HFFc6 (cell line): ENCODE data around the gene CABLES1. TPM values are rescaled to one million over a fixed set of nuclear protein-coding genes. Genes with fewer than 3 reads are reported as not detected.

Experiments
- DNase-seq: peaks from one replicate; pipeline ENCODE4 v3.0.0-alpha.2; 2018
- H3K27ac Mint-ChIP-seq: 2 replicates; pipeline ENCODE4 v1.8.0; 2020; ENCODE audit warnings: mild to moderate bottlenecking, mixed read lengths
- H3K27me3 Mint-ChIP-seq: 2 replicates; pipeline ENCODE4 v1.8.0; 2021; ENCODE audit warnings: mild to moderate bottlenecking, moderate library complexity, mixed read lengths; ENCODE audit not compliant: insufficient read depth
- H3K36me3 Mint-ChIP-seq: 2 replicates; pipeline ENCODE4 v1.8.0; 2021; ENCODE audit warnings: low read depth, mixed read lengths
- H3K4me1 Mint-ChIP-seq: 2 replicates; pipeline ENCODE4 v1.8.0; 2020; ENCODE audit warnings: low read depth, mixed read lengths
- H3K4me3 Mint-ChIP-seq: 2 replicates; pipeline ENCODE4 v1.8.0; 2020; ENCODE audit warnings: mild to moderate bottlenecking, moderate library complexity, mixed read lengths
- H3K9me3 Mint-ChIP-seq: 2 replicates; pipeline ENCODE4 v1.8.0; 2020; ENCODE audit warnings: mild to moderate bottlenecking, mixed read lengths
- CTCF ChIP-seq: fragments of 200-600 bp; sonication (generic); IDR thresholded peaks from 2 replicates; pipeline ENCODE4 v1.5.0; 2021; ENCODE audit warnings: antibody characterized with exemption, mild to moderate bottlenecking
- total RNA-seq, 6 experiments: library from RNA; stranded (reverse); fragmentation: NEBNext Ultra II Directional; extraction: Animal tissue kit (Norgen Biotek cat#: 25700); gene quantifications; 2 replicates in 1 of 6; 3 replicates in 5 of 6; pipeline ENCODE4 v1.2.3, GENCODE V29; 2021

Gene CABLES1
- total RNA-seq, 6 experiments from 2014 or later = 6.2 to 9.3 (median 8.5) TPM

GRCh38 chr18:23203891-23204432 lies 68.7 kb downstream of the CABLES1 start:
- no peak overlapping the region for H3K27ac Mint-ChIP-seq
- no peak for DNase-seq
- H3K9me3 Mint-ChIP-seq = peaks cover 9% of the 10 kb centered on the region
- H3K27me3 Mint-ChIP-seq = no peaks in the 10 kb centered on the region; the same call in none of the 2 replicates
- no peak for TF ChIP-seq CTCF
- H3K4me3 Mint-ChIP-seq = no peak overlapping the region
- peaks cover 19% of the 10 kb centered on the region for H3K36me3 Mint-ChIP-seq
- H3K4me1 Mint-ChIP-seq = peaks cover 25% of the 10 kb centered on the region

GRCh38 chr18:23204589-23205235 lies 69.4 kb downstream of the CABLES1 start:
- H3K9me3 Mint-ChIP-seq = peaks cover 11% of the 10 kb centered on the region
- H3K27ac Mint-ChIP-seq = no peak overlapping the region
- DNase-seq = no peak
- H3K4me3 Mint-ChIP-seq = no peak overlapping the region
- H3K4me1 Mint-ChIP-seq = peaks cover 27% of the 10 kb centered on the region
- H3K36me3 Mint-ChIP-seq = peaks cover 24% of the 10 kb centered on the region
- no peak for TF ChIP-seq CTCF
- H3K27me3 Mint-ChIP-seq = no peaks in the 10 kb centered on the region; the same call in none of the 2 replicates

- H3K27ac Mint-ChIP-seq = no peak overlapping the region
- no peak for DNase-seq
- peaks cover 30% of the 10 kb centered on the region for H3K36me3 Mint-ChIP-seq
- peaks cover 11% of the 10 kb centered on the region for H3K9me3 Mint-ChIP-seq
- H3K27me3 Mint-ChIP-seq = no peaks in the 10 kb centered on the region; the same call in none of the 2 replicates
- TF ChIP-seq CTCF = no peak
- H3K4me1 Mint-ChIP-seq = peaks cover 27% of the 10 kb centered on the region
- H3K4me3 Mint-ChIP-seq = no peak overlapping the region
Observed at GRCh38 chr18:23205980-23206379, 70.7 kb downstream of the CABLES1 start.

GRCh38 chr18:23207191-23207955 lies 72.1 kb downstream of the CABLES1 start:
- Mint-ChIP-seq H3K36me3 (peaks cover 22% of the 10 kb centered on the region), H3K9me3 (peaks cover 11% of the 10 kb centered on the region), H3K4me3 (no peak overlapping the region), H3K27ac (no peak overlapping the region), H3K27me3 (no peaks in the 10 kb centered on the region; the same call in 1 of the 2 replicates), H3K4me1 (peaks cover 27% of the 10 kb centered on the region)
- DNase-seq = no peak
- peak; percentile 61 for TF ChIP-seq CTCF

GRCh38 chr18:23207994-23208393 lies 72.7 kb downstream of the CABLES1 start:
- H3K27me3 Mint-ChIP-seq = no peaks in the 10 kb centered on the region; the same call in 1 of the 2 replicates
- H3K36me3 Mint-ChIP-seq = peaks cover 22% of the 10 kb centered on the region
- no peak overlapping the region for H3K4me3 Mint-ChIP-seq
- TF ChIP-seq CTCF = no peak
- no peak for DNase-seq
- no peak overlapping the region for H3K27ac Mint-ChIP-seq
- H3K4me1 Mint-ChIP-seq = peaks cover 33% of the 10 kb centered on the region
- H3K9me3 Mint-ChIP-seq = peaks cover 11% of the 10 kb centered on the region
